ENCODE data around the gene FOLR2.
"Not testable (repeated sequence)": the region's sequence is repeated elsewhere in the genome, so short reads cannot be mapped to it uniquely, and the experiment has no call there.

FOLR2 gene

DNA sequence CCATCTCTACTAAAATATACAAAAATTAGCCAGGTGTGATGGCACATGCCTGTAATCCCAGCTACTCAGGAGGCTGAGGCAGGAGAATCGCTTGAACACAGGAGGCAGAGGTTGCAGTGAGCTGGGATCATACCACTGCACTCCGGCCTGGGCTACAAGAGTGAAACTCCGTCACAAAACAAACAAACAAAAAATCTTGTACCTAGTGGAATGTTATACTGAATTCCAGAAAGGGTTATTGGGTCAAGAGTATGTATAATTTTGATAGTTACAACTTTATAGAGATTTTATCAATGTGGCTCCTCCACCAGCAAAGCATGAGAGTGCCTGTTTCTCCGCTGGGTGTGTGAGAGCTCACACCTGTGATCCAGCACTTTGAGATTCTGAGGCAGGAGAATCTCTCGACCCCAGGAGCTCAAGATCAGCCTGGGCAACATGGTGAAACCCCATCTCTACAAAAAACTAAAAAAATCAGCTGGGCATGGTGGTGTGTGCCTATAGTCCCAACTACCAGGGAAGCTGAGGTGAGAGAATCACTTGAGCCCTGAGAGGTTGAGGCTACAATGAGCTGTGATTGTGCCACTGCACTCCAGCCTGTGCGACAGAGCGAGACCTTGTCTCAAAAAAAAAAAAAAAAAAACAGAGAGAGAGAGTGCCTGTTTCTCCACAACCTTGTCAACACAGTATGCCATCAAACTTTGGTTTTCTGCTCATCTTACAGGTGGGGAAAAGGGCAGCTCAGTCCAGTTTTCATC lies 37.4 kb upstream of the FOLR2 start:
- TF ChIP-seq, protein P1, sequence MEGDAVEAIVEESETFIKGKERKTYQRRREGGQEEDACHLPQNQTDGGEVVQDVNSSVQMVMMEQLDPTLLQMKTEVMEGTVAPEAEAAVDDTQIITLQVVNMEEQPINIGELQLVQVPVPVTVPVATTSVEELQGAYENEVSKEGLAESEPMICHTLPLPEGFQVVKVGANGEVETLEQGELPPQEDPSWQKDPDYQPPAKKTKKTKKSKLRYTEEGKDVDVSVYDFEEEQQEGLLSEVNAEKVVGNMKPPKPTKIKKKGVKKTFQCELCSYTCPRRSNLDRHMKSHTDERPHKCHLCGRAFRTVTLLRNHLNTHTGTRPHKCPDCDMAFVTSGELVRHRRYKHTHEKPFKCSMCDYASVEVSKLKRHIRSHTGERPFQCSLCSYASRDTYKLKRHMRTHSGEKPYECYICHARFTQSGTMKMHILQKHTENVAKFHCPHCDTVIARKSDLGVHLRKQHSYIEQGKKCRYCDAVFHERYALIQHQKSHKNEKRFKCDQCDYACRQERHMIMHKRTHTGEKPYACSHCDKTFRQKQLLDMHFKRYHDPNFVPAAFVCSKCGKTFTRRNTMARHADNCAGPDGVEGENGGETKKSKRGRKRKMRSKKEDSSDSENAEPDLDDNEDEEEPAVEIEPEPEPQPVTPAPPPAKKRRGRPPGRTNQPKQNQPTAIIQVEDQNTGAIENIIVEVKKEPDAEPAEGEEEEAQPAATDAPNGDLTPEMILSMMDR (IDR thresholded peaks at IDR 0.05; ENCODE audit: insufficient read depth, low read length, poor library complexity, severe bottlenecking): no peak
- Histone ChIP-seq H3K4me3 (replicated peaks; ENCODE audit: low read depth, low read length) (no peak overlapping the region), H3K27me3 (replicated peaks; ENCODE audit: control insufficient read depth, insufficient read depth, low read length) (no peaks in the 10 kb centered on the region), H3K36me3 (ENCODE audit: control insufficient read depth, insufficient read depth, low read length) (no peaks in the 10 kb centered on the region)
- no peak for DNase-seq (ENCODE audit: extremely low read depth, insufficient read length)

DNA sequence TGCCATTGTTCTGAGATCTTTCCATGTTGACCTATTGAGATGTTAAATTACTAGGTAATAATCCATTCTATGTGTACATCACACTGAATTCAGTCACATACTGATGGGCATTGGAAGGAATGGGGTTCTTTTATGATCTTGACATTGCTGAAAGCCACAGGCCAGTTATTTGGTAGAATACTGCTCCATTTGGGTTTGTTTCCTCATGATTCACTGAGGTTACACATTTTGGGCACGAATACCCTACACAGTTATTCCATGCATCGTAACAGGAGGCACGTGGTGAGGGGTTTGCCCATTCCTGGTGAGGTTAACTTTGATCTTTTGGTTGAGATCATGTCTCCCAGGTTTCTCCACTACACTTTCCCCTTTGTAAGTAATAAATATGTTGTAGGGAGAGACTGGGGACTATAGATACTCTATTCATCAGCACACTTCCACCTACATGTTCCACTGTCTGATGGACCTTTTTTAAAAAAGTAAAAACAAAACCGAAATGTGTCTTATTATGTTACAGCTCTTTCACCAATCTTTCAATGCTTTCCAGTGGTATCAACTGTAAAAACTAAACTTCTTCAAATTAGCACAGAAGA lies 36.7 kb upstream of the FOLR2 start:
- no peak for DNase-seq (ENCODE audit: extremely low read depth, insufficient read length)
- Histone ChIP-seq H3K27me3 (replicated peaks; ENCODE audit: control insufficient read depth, insufficient read depth, low read length) (no peaks in the 10 kb centered on the region), H3K4me3 (replicated peaks; ENCODE audit: low read depth, low read length) (no peak overlapping the region), H3K36me3 (ENCODE audit: control insufficient read depth, insufficient read depth, low read length) (no peaks in the 10 kb centered on the region)
- TF ChIP-seq, protein P1 (IDR thresholded peaks at IDR 0.05; ENCODE audit: insufficient read depth, low read length, poor library complexity, severe bottlenecking): no peak

GRCh38 chr11:72180892-72181552 lies 35.6 kb upstream of the FOLR2 start:
- not testable (repeated sequence) for H3K27me3 ChIP-seq (replicated peaks; ENCODE audit: control insufficient read depth, insufficient read depth, low read length); H3K4me3 ChIP-seq (replicated peaks; ENCODE audit: low read depth, low read length); DNase-seq (ENCODE audit: extremely low read depth, insufficient read length); H3K36me3 ChIP-seq (ENCODE audit: control insufficient read depth, insufficient read depth, low read length)

DNA sequence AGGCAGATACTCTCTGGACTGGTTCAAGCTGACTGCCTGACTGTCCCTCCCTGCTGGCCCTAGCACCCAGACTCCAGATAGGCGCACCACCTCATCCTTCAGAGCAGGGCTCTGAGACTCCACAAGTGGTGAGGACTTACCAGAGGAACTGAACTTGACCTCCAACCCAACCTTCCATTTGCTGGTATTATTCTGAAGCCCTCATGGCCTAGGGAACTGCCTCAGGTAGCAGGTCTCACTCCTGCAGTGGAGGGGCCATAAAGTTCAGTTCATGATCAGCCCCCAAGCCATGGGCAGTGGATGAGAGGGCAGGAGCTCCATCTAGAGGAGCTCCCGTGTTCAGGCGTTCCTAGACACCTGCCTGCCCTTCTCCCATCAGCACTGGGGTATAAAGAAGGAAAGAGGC lies 35.0 kb upstream of the FOLR2 start:
- DNase-seq (ENCODE audit: extremely low read depth, insufficient read length); H3K4me3 ChIP-seq (replicated peaks; ENCODE audit: low read depth, low read length); H3K36me3 ChIP-seq (ENCODE audit: control insufficient read depth, insufficient read depth, low read length); H3K27me3 ChIP-seq (replicated peaks; ENCODE audit: control insufficient read depth, insufficient read depth, low read length): not testable (repeated sequence)
- TF ChIP-seq, protein P1 (IDR thresholded peaks at IDR 0.05; ENCODE audit: insufficient read depth, low read length, poor library complexity, severe bottlenecking): peak; percentile 11

- H3K27me3 ChIP-seq (replicated peaks; ENCODE audit: control insufficient read depth, insufficient read depth, low read length): no peaks in the 10 kb centered on the region
These were observed 28.3 kb upstream of the FOLR2 start for GRCh38 chr11:72188267-72188666.

More at GRCh38 chr11:72188267-72188666, 28.3 kb upstream of the FOLR2 start:
- DNase-seq (ENCODE audit: extremely low read depth, insufficient read length): no peak
- Histone ChIP-seq H3K36me3 (ENCODE audit: control insufficient read depth, insufficient read depth, low read length) (no peaks in the 10 kb centered on the region), H3K4me3 (replicated peaks; ENCODE audit: low read depth, low read length) (no peak overlapping the region)
- TF ChIP-seq, protein P1 (IDR thresholded peaks at IDR 0.05; ENCODE audit: insufficient read depth, low read length, poor library complexity, severe bottlenecking): no peak
